H1 (cell line): Measurements from ENCODE around the gene PHC2. TPM values are rescaled to one million over a fixed set of nuclear protein-coding genes. Genes with fewer than 3 reads are reported as not detected.

ENCODE experiments used
- CTCF ChIA-PET: fragments of 300-600 bp; sonication (Branson Sonifier 250); formaldehyde crosslinking; loops from one replicate; lab custom pipeline; 2021; ENCODE audit not compliant: partially characterized antibody; lab: Charles Lee
- POLR2A ChIA-PET: fragments of 300-600 bp; sonication (Branson Sonifier 250); formaldehyde crosslinking; loops from one replicate; lab custom pipeline; 2021; ENCODE audit warnings: inconsistent platforms; ENCODE audit not compliant: partially characterized antibody; lab: Charles Lee
- DNase-seq, 2 experiments: peaks; one replicate each; pipeline versions ENCODE4 v3.0.0 to v3.0.0-alpha.2; 2010 to 2022; ENCODE audit warnings: low spot score in 2 of 2, low read depth in 1 of 2, mixed read lengths in 1 of 2
- FAIRE-seq: peaks from 2 replicates; lab custom pipeline; 2011; peaks lifted over from hg19 to GRCh38; lab: Jason Lieb, UNC
- H2AFZ ChIP-seq: 2 replicates; pipeline ENCODE4 v1.8.1; 2012; ENCODE audit warnings: low read length, inconsistent platforms
- H2AK5ac ChIP-seq: 2 replicates; pipeline ENCODE4 v1.6.1; 2013; ENCODE audit warnings: low read depth, low read length
- H2BK120ac ChIP-seq: replicated peaks from 2 replicates; pipeline ENCODE3; 2013; ENCODE audit warnings: low read depth, low read length, inconsistent platforms
- H2BK12ac ChIP-seq: 2 replicates; pipeline ENCODE4 v1.6.1; 2013; ENCODE audit warnings: low read depth, low read length
- H2BK15ac ChIP-seq: 2 replicates; pipeline ENCODE4 v1.6.1; 2013; ENCODE audit warnings: low read length
- H2BK20ac ChIP-seq: 2 replicates; pipeline ENCODE4 v1.6.1; 2013; ENCODE audit warnings: low read length
- H2BK5ac ChIP-seq: 2 replicates; pipeline ENCODE4 v1.6.1; 2013; ENCODE audit warnings: low read depth, low read length
- H3K14ac ChIP-seq: 2 replicates; pipeline ENCODE4 v1.6.1; 2013; ENCODE audit warnings: inconsistent platforms; ENCODE audit not compliant: insufficient read length
- H3K18ac ChIP-seq: 2 replicates; pipeline ENCODE4 v1.6.1; 2013; ENCODE audit warnings: low read length; ENCODE audit errors: extremely low read depth
- H3K23ac ChIP-seq: 2 replicates; pipeline ENCODE4 v1.6.1; 2013; ENCODE audit warnings: inconsistent platforms; ENCODE audit not compliant: insufficient read length
- H3K23me2 ChIP-seq: 2 replicates; pipeline ENCODE4 v1.6.1; 2013; ENCODE audit warnings: low read depth, low read length
- H3K27ac ChIP-seq: 2 replicates; pipeline ENCODE4 v1.6.1; 2011; ENCODE audit warnings: low read depth, low read length, inconsistent platforms
- H3K27me3 ChIP-seq, 4 experiments: replicated peaks in 1 of 4; 1 replicate in 1 of 4; 2 replicates in 3 of 4; pipeline versions ENCODE4 v1.6.1 to v1.8.1; 2011 to 2013; ENCODE audit warnings: low read length in 3 of 4, mild to moderate bottlenecking in 3 of 4, inconsistent platforms in 2 of 4, mixed read lengths in 2 of 4, moderate library complexity in 1 of 4; ENCODE audit not compliant: control insufficient read depth in 3 of 4, insufficient read depth in 3 of 4; ENCODE audit errors: extremely low read depth in 1 of 4
- H3K36me3 ChIP-seq, 4 experiments: 2 replicates each; pipeline versions ENCODE4 v1.6.1 to v1.8.1; 2011 to 2013; ENCODE audit warnings: mild to moderate bottlenecking in 4 of 4, low read length in 3 of 4, moderate library complexity in 2 of 4, control low read depth in 1 of 4, inconsistent platforms in 1 of 4; ENCODE audit not compliant: insufficient read depth in 4 of 4, control insufficient read depth in 2 of 4
- H3K4ac ChIP-seq: replicated peaks from 2 replicates; pipeline ENCODE3; 2013; ENCODE audit warnings: low read length, low read depth, mixed read lengths, inconsistent platforms; ENCODE audit not compliant: insufficient read length
- H3K4me1 ChIP-seq, 4 experiments: replicated peaks in 1 of 4; 1 replicate in 1 of 4; 2 replicates in 3 of 4; pipeline versions ENCODE4 v1.6.1 to v1.8.1; 2011 to 2013; ENCODE audit warnings: low read length in 3 of 4, inconsistent platforms in 2 of 4, mixed read lengths in 1 of 4; ENCODE audit not compliant: insufficient read depth in 4 of 4, control insufficient read depth in 3 of 4
- H3K4me2 ChIP-seq, 2 experiments: 2 replicates each; pipeline versions ENCODE4 v1.6.1 to v1.8.1; 2011 to 2013; ENCODE audit warnings: low read depth in 2 of 2, low read length in 2 of 2, control low read depth in 1 of 2, inconsistent platforms in 1 of 2, mild to moderate bottlenecking in 1 of 2; ENCODE audit not compliant: insufficient read depth in 1 of 2
- H3K4me3 ChIP-seq, 4 experiments: fragments of 200-600, 300-600 bp in 1 of 4; sonication (generic), shearing (Covaris generic), sonication (Bioruptor Twin) in 1 of 4; 2 replicates each; pipeline versions ENCODE4 v1.5.1 to v1.8.1; 2011 to 2016; ENCODE audit warnings: low read length in 4 of 4, low read depth in 3 of 4, control low read depth in 2 of 4, inconsistent platforms in 2 of 4, mild to moderate bottlenecking in 2 of 4, mixed read lengths in 1 of 4, moderate library complexity in 1 of 4; ENCODE audit not compliant: insufficient read depth in 2 of 4; ENCODE audit errors: extremely low read depth in 1 of 4
- H3K56ac ChIP-seq: replicated peaks from 2 replicates; pipeline ENCODE3; 2013; ENCODE audit warnings: low read depth, mild to moderate bottlenecking, mixed read lengths, low read length, inconsistent platforms; ENCODE audit not compliant: insufficient read length
- H3K79me1 ChIP-seq: 2 replicates; pipeline ENCODE4 v1.6.1; 2013; ENCODE audit warnings: low read depth, low read length, control low read depth
- H3K79me2 ChIP-seq, 2 experiments: 2 replicates each; pipeline versions ENCODE4 v1.6.1 to v1.8.1; 2012 to 2013; ENCODE audit warnings: low read length in 2 of 2, mild to moderate bottlenecking in 2 of 2, inconsistent platforms in 1 of 2; ENCODE audit not compliant: insufficient read depth in 2 of 2, control insufficient read depth in 1 of 2
- H3K9ac ChIP-seq, 4 experiments: replicated peaks in 1 of 4; 1 replicate in 1 of 4; 2 replicates in 3 of 4; pipeline versions ENCODE4 v1.6.1 to v1.8.1; 2011 to 2013; ENCODE audit warnings: low read depth in 3 of 4, low read length in 3 of 4, control low read depth in 2 of 4, mild to moderate bottlenecking in 2 of 4, moderate library complexity in 2 of 4, inconsistent platforms in 1 of 4; ENCODE audit errors: extremely low read depth in 1 of 4
- H3K9me3 ChIP-seq, 2 experiments: 2 replicates each; pipeline versions ENCODE4 v1.6.1 to v1.8.1; 2012 to 2013; ENCODE audit warnings: mild to moderate bottlenecking in 2 of 2, moderate library complexity in 2 of 2, control low read depth in 1 of 2, inconsistent platforms in 1 of 2, low read depth in 1 of 2, low read length in 1 of 2, mixed read lengths in 1 of 2; ENCODE audit not compliant: insufficient read depth in 2 of 2
- H4K20me1 ChIP-seq, 2 experiments: replicated peaks in 1 of 2; 2 replicates each; pipeline versions ENCODE3 to v1.8.1; 2011 to 2013; ENCODE audit warnings: inconsistent platforms in 2 of 2, low read length in 2 of 2, mild to moderate bottlenecking in 1 of 2; ENCODE audit not compliant: insufficient read depth in 2 of 2, control insufficient read depth in 1 of 2
- H4K5ac ChIP-seq: 2 replicates; pipeline ENCODE4 v1.6.1; 2013; ENCODE audit warnings: low read length, low read depth, mixed read lengths, inconsistent platforms; ENCODE audit not compliant: insufficient read length
- H4K8ac ChIP-seq: 2 replicates; pipeline ENCODE4 v1.8.0; 2013; ENCODE audit warnings: mild to moderate bottlenecking, moderate library complexity, low read length, inconsistent platforms; ENCODE audit not compliant: insufficient read depth; ENCODE audit errors: extremely low read depth
- H4K91ac ChIP-seq: replicated peaks from 2 replicates; pipeline ENCODE3; 2013; ENCODE audit warnings: low read length, mixed read lengths, inconsistent platforms; ENCODE audit not compliant: insufficient read length
- CHD1 ChIP-seq: IDR thresholded peaks from 2 replicates; pipeline ENCODE4 v1.6.1; 2012; ENCODE audit warnings: low read depth, low read length, improper control_type of control experiment
- EP300 ChIP-seq, 2 experiments: IDR thresholded peaks; 1 replicate in 1 of 2; 2 replicates in 1 of 2; pipeline ENCODE4 v1.6.1; 2011 to 2012; ENCODE audit warnings: low read depth in 2 of 2, low read length in 2 of 2, mild to moderate bottlenecking in 2 of 2, borderline replicate concordance in 1 of 2, inconsistent platforms in 1 of 2, moderate library complexity in 1 of 2
- JUND ChIP-seq: IDR thresholded peaks from 2 replicates; pipeline ENCODE4 v1.6.1; 2011; ENCODE audit warnings: mild to moderate bottlenecking, improper control_type of control experiment, low read length
- POLR2AphosphoS5 ChIP-seq: IDR thresholded peaks from 2 replicates; pipeline ENCODE4 v1.6.1; 2011; ENCODE audit warnings: low read depth, low read length
- RAD21 ChIP-seq, 2 experiments: IDR thresholded peaks in 1 of 2; conservative IDR thresholded peaks in 1 of 2; 2 replicates each; pipeline ENCODE4 v1.6.1; 2011; ENCODE audit warnings: low read depth in 2 of 2, low read length in 2 of 2, improper control_type of control experiment in 1 of 2, inconsistent platforms in 1 of 2, mild to moderate bottlenecking in 1 of 2, moderate library complexity in 1 of 2
- RFX5 ChIP-seq: IDR thresholded peaks from 2 replicates; pipeline ENCODE4 v1.6.1; 2011; ENCODE audit warnings: low read depth, low read length, improper control_type of control experiment, borderline replicate concordance
- RXRA ChIP-seq: IDR thresholded peaks from 2 replicates; pipeline ENCODE4 v1.6.1; 2011; ENCODE audit warnings: low read depth, mild to moderate bottlenecking, low read length, moderate library complexity; ENCODE audit not compliant: insufficient read depth
- SAP30 ChIP-seq: fragments of 300-600 bp; sonication (generic); IDR thresholded peaks from 2 replicates; pipeline ENCODE4 v1.7.1; 2012; ENCODE audit warnings: low read length, moderate library complexity, mild to moderate bottlenecking, inconsistent platforms; ENCODE audit not compliant: insufficient read depth, insufficient replicate concordance
- SIRT6 ChIP-seq: IDR thresholded peaks from one replicate; pipeline ENCODE4 v1.7.1; 2012; ENCODE audit warnings: low read length, inconsistent platforms
- SP1 ChIP-seq: IDR thresholded peaks from 2 replicates; pipeline ENCODE4 v1.6.1; 2011; ENCODE audit warnings: low read depth, low read length
- TAF1 ChIP-seq: IDR thresholded peaks from 2 replicates; pipeline ENCODE4 v1.6.1; 2011; ENCODE audit warnings: mild to moderate bottlenecking, low read depth, low read length
- TBP ChIP-seq: IDR thresholded peaks from 2 replicates; pipeline ENCODE4 v1.6.1; 2011; ENCODE audit warnings: low read depth, low read length, improper control_type of control experiment
- USF2 ChIP-seq: IDR thresholded peaks from 2 replicates; pipeline ENCODE4 v1.6.1; 2011; ENCODE audit warnings: low read length, improper control_type of control experiment
- WGBS, 2 experiments: shearing (Covaris generic) in 1 of 2; methylation state at CpG; one replicate each; pipeline versions ENCODE4 v1.1.6 to v1.1.7; 2013 to 2015; ENCODE audit warnings: low lambda C conversion rate in 2 of 2, mixed read lengths in 2 of 2, inconsistent platforms in 1 of 2, low coverage in 1 of 2, missing lambda C conversion rate in 1 of 2; ENCODE audit not compliant: insufficient replicate concordance in 2 of 2, insufficient coverage in 1 of 2, insufficient read length in 1 of 2; ENCODE audit errors: extremely low coverage in 1 of 2, missing lambda C conversion rate in 1 of 2; 5-methylcytosine and 5-hydroxymethylcytosine counted together
- polyA plus RNA-seq, 7 experiments: library from polyadenylated mRNA; depleted of rRNA in 3 of 7; stranded (reverse) in 5 of 7; unstranded in 2 of 7; fragments of >200 nt in 5 of 7; fragments of 200-250 nt in 2 of 7; gene quantifications; 1 replicate in 5 of 7; 2 replicates in 1 of 7; 4 replicates in 1 of 7; pipeline versions ENCODE4 v1.2.1 to v1.2.3, GENCODE V29; 2011 to 2013; ENCODE audit warnings: missing spikeins in 2 of 7, mixed read lengths in 2 of 7
- total RNA-seq: library from RNA; stranded (reverse); fragmentation: NEBNext Ultra II Directional; extraction: Animal tissue kit (Norgen Biotek cat#: 25700); gene quantifications from 2 replicates; pipeline ENCODE4 v1.2.1, GENCODE V29; 2021

The PHC2 gene
- total and polyA plus RNA-seq, 2 of the 8 experiments (the other 6 are each of a cell fraction or from before 2014, with no cell fraction given): 5.6 to 14.2 TPM

DNA sequence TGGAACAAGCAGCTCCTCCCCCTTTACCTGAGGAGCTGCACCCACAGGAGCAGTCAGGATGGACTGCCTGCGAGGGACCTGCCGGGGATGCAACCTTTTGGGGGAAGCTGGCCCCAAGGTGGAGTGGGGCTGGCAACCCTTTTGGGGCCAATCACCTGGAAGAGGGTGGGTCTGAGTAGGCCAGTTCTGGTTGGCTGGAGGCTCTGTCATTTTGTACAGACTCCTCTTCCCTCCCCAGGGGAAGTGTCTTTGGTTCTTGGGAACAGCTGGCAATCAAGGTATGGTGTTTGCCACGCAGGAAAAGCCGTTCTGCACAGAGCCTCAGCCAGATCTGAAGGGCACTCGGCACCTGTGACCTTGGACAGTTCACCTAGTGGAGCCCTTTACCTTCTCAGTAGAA is 109.7 kb downstream of the PHC2 start:
- FAIRE-seq (no peak), DNase-seq (no peak)
- H3K9ac ChIP-seq: no peak overlapping the region
- H3K9me3 ChIP-seq: no peaks in the 10 kb centered on the region
- H3K4ac ChIP-seq: no peak overlapping the region
- H3K79me1 ChIP-seq: no peaks in the 10 kb centered on the region
- CTCF ChIA-PET: interaction anchor here (0.7 to 3.9 kb wide), 12 partner anchors 9 to 173 kb away, joined by 3 to 32 read pairs (median 4); no protein-coding TSS in a partner anchor
- no peak overlapping the region; the same call in 1 of the 2 replicates for H4K8ac ChIP-seq
- H3K4me3 ChIP-seq: no peak overlapping the region
- no peak overlapping the region for H4K5ac ChIP-seq
- H3K14ac ChIP-seq: no peak overlapping the region
- H3K23me2 ChIP-seq: no peaks in the 10 kb centered on the region
- H3K18ac ChIP-seq: no peak overlapping the region
- H2BK15ac ChIP-seq: no peak overlapping the region
- H4K91ac ChIP-seq: no peak overlapping the region
- H4K20me1 ChIP-seq: peaks cover 0 to 2% of the 10 kb centered on the region in 2 experiments
- no peak overlapping the region for H3K56ac ChIP-seq
- no peak overlapping the region for H2BK12ac ChIP-seq
- H3K36me3 ChIP-seq: peaks cover 0 to 7% (median 0%) of the 10 kb centered on the region in 4 experiments; a peak in 1 of 8 replicates
- no peaks in the 10 kb centered on the region for H3K4me1 ChIP-seq
- H2AK5ac ChIP-seq: no peak overlapping the region
- H2BK5ac ChIP-seq: no peak overlapping the region
- WGBS, 2 experiments: 88% methylated on average over 5 of the region's 5 CpGs; no CpG with 5 or more reads in 1 of the 2 experiments
- H3K23ac ChIP-seq: no peak overlapping the region
- POLR2A ChIA-PET: no interaction called here
- H3K27ac ChIP-seq: no peak overlapping the region
- H3K4me2 ChIP-seq: no peak overlapping the region
- no peaks in the 10 kb centered on the region for H3K79me2 ChIP-seq
- no peak overlapping the region for H2BK20ac ChIP-seq
- no peak overlapping the region for H2AFZ ChIP-seq
- H2BK120ac ChIP-seq: no peak overlapping the region
- no peaks in the 10 kb centered on the region for H3K27me3 ChIP-seq
- no peak for TF ChIP-seq CHD1
- no peak for TF ChIP-seq SP1
- TF ChIP-seq JUND: no peak
- no peak for TF ChIP-seq SIRT6
- TF ChIP-seq TAF1: no peak
- no peak for TF ChIP-seq POLR2AphosphoS5
- no peak for TF ChIP-seq TBP
- TF ChIP-seq RAD21 (IDR thresholded peaks at IDR 0.05 in 1 of 2, conservative IDR thresholded peaks at IDR 0.05 in 1 of 2; ENCODE audit: low read depth in 2 of 2, low read length in 2 of 2): no peak
- no peak for TF ChIP-seq RFX5
- no peak for TF ChIP-seq USF2
- no peak for TF ChIP-seq SAP30
- no peak for TF ChIP-seq RXRA
- no peak for TF ChIP-seq EP300 (IDR thresholded peaks at IDR 0.05; ENCODE audit: borderline replicate concordance in 1 of 2, low read depth in 2 of 2, low read length in 2 of 2)
